Heart left ventricle (tissue), 16 donors: Measurements from ENCODE around the gene OLIG2. TPM values are rescaled to one million over a fixed set of nuclear protein-coding genes. Genes with fewer than 3 reads are reported as not detected.

ENCODE experiments used
- ATAC-seq, 4 donors: fragments of 200-7000 bp; cut with Tn5 transposase; one replicate each; pipeline ENCODE4 v1.9.1; 2020 to 2022; ENCODE audit warnings: moderate library complexity in 4 of 4, mild to moderate bottlenecking in 3 of 4, moderate number of reproducible peaks in 1 of 4
- DNase-seq, 5 donors: peaks; one replicate each; pipeline ENCODE4 v3.0.0-alpha.2; 2020
- H3K27ac ChIP-seq, 12 donors: fragments of 200-600 bp; sonication (generic) in 4 of 12; one replicate each; pipeline versions ENCODE4 v1.5.0 to v1.8.0; 2016 to 2022; ENCODE audit warnings: mild to moderate bottlenecking in 2 of 12
- H3K27me3 ChIP-seq, 9 donors: fragments of 200-600 bp; sonication (generic) in 2 of 9; one replicate each; pipeline versions ENCODE4 v1.5.1 to v1.8.0; 2016 to 2022; ENCODE audit warnings: mild to moderate bottlenecking in 3 of 9
- H3K36me3 ChIP-seq, 9 donors: fragments of 200-600 bp; sonication (generic) in 2 of 9; one replicate each; pipeline versions ENCODE4 v1.5.0 to v1.8.0; 2018 to 2022; ENCODE audit warnings: mild to moderate bottlenecking in 2 of 9
- H3K4me1 ChIP-seq, 12 donors: fragments of 200-600 bp; sonication (generic) in 4 of 12; one replicate each; pipeline versions ENCODE4 v1.5.0 to v1.8.0; 2016 to 2022; ENCODE audit warnings: mild to moderate bottlenecking in 3 of 12
- H3K4me3 ChIP-seq, 12 donors: fragments of 200-600 bp; sonication (generic) in 4 of 12; one replicate each; pipeline versions ENCODE4 v1.5.0 to v1.8.0; 2017 to 2022; ENCODE audit warnings: mild to moderate bottlenecking in 9 of 12, moderate library complexity in 4 of 12
- H3K9me3 ChIP-seq, 12 donors: fragments of 200-600 bp; sonication (generic) in 4 of 12; one replicate each; pipeline versions ENCODE4 v1.5.0 to v1.8.0; 2016 to 2022; ENCODE audit warnings: mild to moderate bottlenecking in 1 of 12
- CTCF ChIP-seq, 12 donors: fragments of 200-600 bp; sonication (generic) in 4 of 12; IDR thresholded peaks; one replicate each; pipeline versions ENCODE4 v1.5.0 to v1.8.0; 2018 to 2022; ENCODE audit warnings: antibody characterized with exemption in 12 of 12, mild to moderate bottlenecking in 5 of 12
- POLR2A ChIP-seq, 2 donors: fragments of 450-650 bp; IDR thresholded peaks; one replicate each; pipeline ENCODE4 v1.6.1; 2017; ENCODE audit warnings: antibody characterized with exemption in 2 of 2, mild to moderate bottlenecking in 2 of 2, moderate library complexity in 2 of 2
- WGBS, 4 donors: extraction: QIAGEN DNeasy Blood & Tissue Kit in 2 of 4; methylation state at CpG; one replicate each; pipeline versions ENCODE4 v1.1.5 to v1.1.7; 2013 to 2018; 5-methylcytosine and 5-hydroxymethylcytosine counted together
- intact Hi-C, 10 donors: fragments of 100-400 bp; cut with DNase I; formaldehyde crosslinking; loops; one replicate each; pipeline versions ENCODE4 v1.11.1 to v1.14.2; 2022
- polyA plus RNA-seq, 2 donors: library from polyadenylated mRNA; stranded (reverse); fragments of 200-250 nt; gene quantifications; one replicate each; pipeline ENCODE4 v1.2.3, GENCODE V29; 2013
- total RNA-seq, 9 donors: library from RNA; depleted of rRNA in 2 of 9; stranded (reverse); fragments of >200 nt in 2 of 9; fragmentation: NEBNext Ultra II Directional in 3 of 9; extraction: Animal tissue kit (Norgen Biotek cat#: 25700) in 3 of 9; gene quantifications; one replicate each; pipeline versions ENCODE4 v1.1.0 to v1.2.4, GENCODE V29; 2016 to 2023
- donor health status: ischemic (EF 13 %, LVEDD 7.1; RV severe dilation, severe dysfunction).
- donor health status: healthy with polysubstance abuse.
- donor health status: DM: no; HTN: yes; CAD: no.
- donor health status: DM: no; HTN: no; CAD: no.
- donor health status: ischemic (EF 25% LVEDD 6.9; RV normal size, moderate dysfunction).
- donor health status: ischemic (EF 25% LVEDD 5.7; RV mildly dilated, moderate dysfunction).
- donor health status: healthy.
- donor health status: DM: yes; HTN: yes; CAD: no.
- donor health status: ischemic (EF 35%, LVEDD 5.7; RV mildly dilated, moderate dysfunction).
- donor health status: nonischemic (EF 11% LVEDD 7.7; RV severe dilation, severe dysfunction).
- donor health status: DM: yes; HTN: yes; CAD: no.
- donor health status: PGD.
- donor health status: ischemic (EF 29% LVEDD 5.4; RV normal size, mild dysfunction).
- donor health status: nonischemic (EF 23%, LVEDD 6.1; RV moderate dilation, normal function).

OLIG2 gene
- total and polyA plus RNA-seq, 11 donors = not detected

GRCh38 chr21:33059380-33059841, 33.7 kb downstream of the OLIG2 start:
- Histone ChIP-seq H3K4me3 (no peak overlapping the region), H3K36me3 (no peaks in the 10 kb centered on the region), H3K4me1 (peaks cover 0 to 37% (median 2%) of the 10 kb centered on the region in 12 donors), H3K27ac (peak overlapping the region in 1 of 12 donors; percentile 32), H3K9me3 (no peaks in the 10 kb centered on the region), H3K27me3 (peaks cover 2 to 39% (median 17%) of the 10 kb centered on the region in 9 donors)
- ATAC-seq (peak; percentile 16 to 59 (median 36)), DNase-seq (no peak)
- 11 to 30% (median 28%) methylated on average over 2 of the region's 2 CpGs for WGBS, 4 donors
- intact Hi-C loops = no loop called here
- TF ChIP-seq POLR2A (IDR thresholded peaks at IDR 0.05) = no peak
- TF ChIP-seq CTCF (IDR thresholded peaks at IDR 0.05) = no peak

- H3K36me3 ChIP-seq = no peaks in the 10 kb centered on the region
- 83 to 94% (median 94%) methylated on average over 4 of the region's 4 CpGs for WGBS, 4 donors
- DNase-seq = no peak
- H3K9me3 ChIP-seq = no peaks in the 10 kb centered on the region
- H3K4me3 ChIP-seq = no peak overlapping the region
- H3K27me3 ChIP-seq = peaks cover 2 to 56% (median 29%) of the 10 kb centered on the region in 9 donors
- H3K4me1 ChIP-seq = peaks cover 0 to 44% (median 2%) of the 10 kb centered on the region in 12 donors
- intact Hi-C loops = no loop called here
- no peak for TF ChIP-seq POLR2A (IDR thresholded peaks at IDR 0.05)
- ATAC-seq = no peak
- H3K27ac ChIP-seq = no peak overlapping the region
Measured at GRCh38 chr21:33061233-33061632, 35.5 kb downstream of the OLIG2 start.

- Histone ChIP-seq H3K4me1 (peaks cover 0 to 50% (median 0%) of the 10 kb centered on the region in 12 donors), H3K27ac (no peak overlapping the region), H3K36me3 (no peaks in the 10 kb centered on the region), H3K27me3 (peaks cover 2 to 78% (median 50%) of the 10 kb centered on the region in 9 donors), H3K9me3 (no peaks in the 10 kb centered on the region), H3K4me3 (no peak overlapping the region)
- intact Hi-C loops = no loop called here
- no peak for ATAC-seq
- WGBS, 4 donors = 86 to 90% (median 88%) methylated on average over 5 of the region's 5 CpGs
- no peak for DNase-seq
- TF ChIP-seq CTCF (IDR thresholded peaks at IDR 0.05) = no peak
- no peak for TF ChIP-seq POLR2A (IDR thresholded peaks at IDR 0.05)
Measured at GRCh38 chr21:33063375-33063883, 37.7 kb downstream of the OLIG2 start.

- Histone ChIP-seq H3K9me3 (peaks cover 0 to 4% (median 0%) of the 10 kb centered on the region in 12 donors), H3K4me3 (no peak overlapping the region), H3K27ac (no peak overlapping the region), H3K27me3 (peaks cover 2 to 84% (median 56%) of the 10 kb centered on the region in 9 donors), H3K36me3 (no peaks in the 10 kb centered on the region), H3K4me1 (peaks cover 0 to 43% (median 0%) of the 10 kb centered on the region in 12 donors)
- DNase-seq = no peak
- 28 to 43% (median 34%) methylated on average over 14 of the region's 14 CpGs for WGBS, 4 donors
- TF ChIP-seq POLR2A (IDR thresholded peaks at IDR 0.05) (no peak), CTCF (IDR thresholded peaks at IDR 0.05) (no peak)
- no peak for ATAC-seq
- intact Hi-C loops = no loop called here
Measured at GRCh38 chr21:33063907-33064622, 38.3 kb downstream of the OLIG2 start.
